SH-SY5Y (cell line): ENCODE measurements around the gene DHDDS.

Source experiments
- GATA2 ChIP-seq: IDR thresholded peaks from 2 replicates; pipeline ENCODE4 v1.6.1; 2011; ENCODE audit warnings: mild to moderate bottlenecking, low read depth, low read length
- GATA3 ChIP-seq: IDR thresholded peaks from 2 replicates; pipeline ENCODE4 v1.6.1; 2011; ENCODE audit warnings: low read depth, mild to moderate bottlenecking, low read length, moderate library complexity

GRCh38 chr1:26409191-26409807, 22.8 kb upstream of the DHDDS start:
- TF ChIP-seq GATA3 = no peak
- no peak for TF ChIP-seq GATA2
